GM12892 (cell line): ENCODE measurements around the gene P4HA2.

Experiments used
- POLR2A ChIP-seq: IDR thresholded peaks from 2 replicates; pipeline ENCODE4 v1.6.1; 2011; ENCODE audit warnings: low read depth, low read length, control low read depth
- POLR2AphosphoS5 ChIP-seq: IDR thresholded peaks from 2 replicates; pipeline ENCODE4 v1.6.1; 2011; ENCODE audit warnings: low read depth, low read length, control low read depth

- TF ChIP-seq POLR2A, result no peak
- no peak for TF ChIP-seq POLR2AphosphoS5
These were observed 47.9 kb upstream of the P4HA2 start for GRCh38 chr5:132275367-132276220.
